Tibial nerve (tissue), 4 donors: Measurements from ENCODE around the gene CMTM5.

Source experiments
- CTCF ChIP-seq, 5 experiments: fragments of 200-600 bp in 3 of 5; fragments of 450-650 bp in 2 of 5; sonication (generic) in 3 of 5; IDR thresholded peaks; one replicate each; pipeline ENCODE4 v1.5.1; 2016 to 2019; ENCODE audit warnings: antibody characterized with exemption in 5 of 5, mild to moderate bottlenecking in 3 of 5, moderate library complexity in 2 of 5
- EP300 ChIP-seq, 2 donors: sonication (generic); formaldehyde crosslinking; IDR thresholded peaks; one replicate each; pipeline ENCODE4 v1.6.1; 2017; ENCODE audit warnings: antibody characterized with exemption in 2 of 2, mild to moderate bottlenecking in 1 of 2
- POLR2A ChIP-seq, 2 donors: fragments of 450-650 bp; IDR thresholded peaks; one replicate each; pipeline ENCODE4 v1.6.1; 2017; ENCODE audit warnings: antibody characterized with exemption in 2 of 2, mild to moderate bottlenecking in 2 of 2, moderate library complexity in 2 of 2

DNA sequence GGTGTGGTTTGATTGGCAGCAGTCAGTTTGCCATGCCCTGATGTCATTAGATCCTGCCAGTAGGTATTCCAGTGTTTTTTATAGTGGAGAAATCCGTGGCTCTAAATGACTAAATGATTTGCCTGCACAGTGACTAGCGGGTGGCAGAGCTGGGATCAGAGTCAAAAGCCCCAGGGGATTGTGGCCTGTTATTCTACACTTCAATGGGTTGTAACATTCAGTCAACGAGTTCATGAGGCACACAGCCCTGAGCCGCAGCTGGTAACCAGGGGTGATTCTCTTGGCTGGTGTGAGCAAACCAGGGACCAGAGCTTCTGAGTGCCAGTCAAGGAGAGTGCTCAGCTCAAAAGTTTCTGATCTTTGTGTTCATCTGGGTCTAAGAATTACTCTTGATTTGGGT, 29.4 kb downstream of the CMTM5 start:
- no peak for TF ChIP-seq CTCF (IDR thresholded peaks at IDR 0.05)
- TF ChIP-seq POLR2A (IDR thresholded peaks at IDR 0.05): no peak
- TF ChIP-seq EP300 (IDR thresholded peaks at IDR 0.05): no peak
